GM23248 (cell line): ENCODE measurements around the gene GUCY1B1. TPM values are rescaled to one million over a fixed set of nuclear protein-coding genes. Genes with fewer than 3 reads are reported as not detected.

Experiments
- DNase-seq: peaks from one replicate; pipeline ENCODE4 v3.0.0-alpha.2; 2015
- H2AFZ ChIP-seq: fragments of 200-600 bp; sonication (generic); 2 replicates; pipeline ENCODE4 v1.6.1; 2016; ENCODE audit warnings: antibody characterized with exemption
- H3F3A ChIP-seq: fragments of 200-600 bp; sonication (generic); 2 replicates; pipeline ENCODE4 v1.6.1; 2016; ENCODE audit warnings: mild to moderate bottlenecking, antibody characterized with exemption, mixed run types; ENCODE audit not compliant: insufficient read depth
- H3K27ac ChIP-seq: fragments of 200-600 bp; sonication (generic); 2 replicates; pipeline ENCODE4 v1.5.1; 2016; ENCODE audit warnings: mild to moderate bottlenecking
- H3K27me3 ChIP-seq: fragments of 200-600 bp; sonication (generic); replicated peaks from 2 replicates; pipeline ENCODE4 v1.6.1; 2016; ENCODE audit warnings: mild to moderate bottlenecking; ENCODE audit not compliant: insufficient read depth
- H3K36me3 ChIP-seq: fragments of 200-600 bp; sonication (generic); 2 replicates; pipeline ENCODE4 v1.6.1; 2016; ENCODE audit warnings: low read depth, mild to moderate bottlenecking
- H3K4me1 ChIP-seq: fragments of 200-600 bp; sonication (generic); 2 replicates; pipeline ENCODE4 v1.6.1; 2016; ENCODE audit warnings: mild to moderate bottlenecking; ENCODE audit not compliant: insufficient read depth
- H3K4me2 ChIP-seq: fragments of 200-600 bp; sonication (generic); one replicate; pipeline ENCODE4 v1.6.1; 2016; ENCODE audit warnings: mild to moderate bottlenecking; ENCODE audit not compliant: unreplicated experiment
- H3K4me3 ChIP-seq: fragments of 200-600 bp; sonication (generic); 2 replicates; pipeline ENCODE4 v1.5.1; 2016; ENCODE audit warnings: mild to moderate bottlenecking
- H3K79me2 ChIP-seq: fragments of 200-600 bp; sonication (generic); 2 replicates; pipeline ENCODE4 v1.6.1; 2016; ENCODE audit warnings: mild to moderate bottlenecking; ENCODE audit not compliant: insufficient read depth
- H3K9ac ChIP-seq: fragments of 200-600 bp; sonication (generic); 2 replicates; pipeline ENCODE4 v1.6.1; 2016; ENCODE audit warnings: mild to moderate bottlenecking
- H3K9me2 ChIP-seq: fragments of 200-600 bp; sonication (generic); 2 replicates; pipeline ENCODE4 v1.6.1; 2016; ENCODE audit warnings: mixed run types, mild to moderate bottlenecking, moderate library complexity; ENCODE audit not compliant: insufficient read depth
- H3K9me3 ChIP-seq: fragments of 200-600 bp; sonication (generic); one replicate; pipeline ENCODE4 v1.6.1; 2017; ENCODE audit warnings: low read depth
- H4K20me1 ChIP-seq: fragments of 200-600 bp; sonication (generic); 2 replicates; pipeline ENCODE4 v1.6.0; 2016; ENCODE audit not compliant: insufficient read depth
- EZH2 ChIP-seq: fragments of 200-600 bp; sonication (generic); IDR thresholded peaks from 2 replicates; pipeline ENCODE4 v1.6.1; 2018; ENCODE audit warnings: antibody characterized with exemption, mild to moderate bottlenecking; ENCODE audit not compliant: insufficient read depth, poor library complexity, severe bottlenecking
- EZH2phosphoT487 ChIP-seq: fragments of 200-600 bp; sonication (generic); IDR thresholded peaks from 2 replicates; pipeline ENCODE4 v1.6.1; 2018; ENCODE audit warnings: antibody characterized with exemption, moderate library complexity, mild to moderate bottlenecking, low read depth; ENCODE audit not compliant: insufficient read depth
- WGBS, 2 experiments: methylation state at CpG; one replicate each; pipeline ENCODE4 v1.1.6; 2015 to 2017; ENCODE audit warnings: low lambda C conversion rate in 2 of 2, low coverage in 1 of 2; ENCODE audit errors: missing lambda C conversion rate in 2 of 2; 5-methylcytosine and 5-hydroxymethylcytosine counted together
- in situ Hi-C: fragments of 300-500 bp; cut with MboI; formaldehyde crosslinking; loops from 2 replicates; pipeline ENCODE4 v1.15.0; 2020
- polyA plus RNA-seq: library from polyadenylated mRNA; unstranded; fragments of >200 nt; fragmentation: Nextera tagmentation; extraction: Ambion mirVana; gene quantifications from 2 replicates; pipeline ENCODE4 v1.2.1, GENCODE V29; 2016
- total RNA-seq: library from RNA; depleted of rRNA; stranded (reverse); fragments of >200 nt; shearing (Covaris generic); gene quantifications from 2 replicates; pipeline ENCODE4 v1.2.3, GENCODE V29; 2014; rRNA removed

Gene GUCY1B1
- total RNA-seq, result 0.25 and 2.1 TPM in 2 replicates
- polyA plus RNA-seq, result 0.25 and 0.56 TPM in 2 replicates

DNA sequence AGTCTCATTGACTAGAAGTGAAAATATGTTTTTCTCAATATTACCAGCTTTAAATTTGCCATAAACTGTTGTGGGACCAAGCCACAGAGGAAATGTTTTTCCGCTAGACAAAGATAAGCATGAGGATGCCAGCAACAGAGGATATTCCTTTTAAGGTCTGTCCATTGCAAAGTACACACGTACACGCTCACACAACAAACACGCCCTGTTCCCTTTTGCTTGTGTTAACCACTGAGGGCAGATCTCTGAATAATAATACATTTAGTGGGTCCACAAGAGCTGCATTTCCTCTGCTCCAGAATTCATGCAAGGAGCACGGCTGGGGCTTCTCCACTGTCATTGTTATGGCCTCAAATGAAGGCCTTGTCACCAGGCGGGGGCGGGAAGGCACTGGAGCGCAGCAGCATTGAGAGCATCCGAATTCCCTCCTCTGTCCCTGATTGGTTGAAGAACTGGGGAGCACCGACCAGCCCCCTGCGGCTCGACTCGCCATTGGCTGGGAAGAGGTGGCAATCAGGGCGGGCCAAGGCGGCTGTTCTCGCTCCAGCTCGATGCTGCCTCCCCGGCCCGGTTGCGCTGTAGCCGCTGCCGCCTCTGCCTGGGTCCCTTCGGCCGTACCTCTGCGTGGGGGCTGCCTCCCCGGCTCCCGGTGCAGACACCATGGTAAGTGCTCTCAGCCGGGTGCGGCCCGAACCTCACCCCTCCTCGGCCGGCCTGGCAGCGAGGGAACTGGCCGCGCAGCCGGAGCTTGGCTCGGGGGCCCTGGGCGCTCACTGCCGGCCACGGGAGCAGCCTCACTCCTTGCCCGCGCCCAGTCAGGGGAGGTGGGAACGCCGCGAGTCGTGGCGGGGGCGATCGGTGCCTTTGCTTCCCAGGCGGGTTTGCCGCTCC is at the start of gene GUCY1B1:
Gene GUCY1B1 (plus strand): TSS at position 541 of the 891 bp plus-strand sequence. CDS start 120 bp downstream, at position 661.
- peak; percentile 91 for DNase-seq
- no peaks in the 10 kb centered on the region for H3K4me1 ChIP-seq
- no peaks in the 10 kb centered on the region for H3K36me3 ChIP-seq
- no peak within 1 kb of the TSS for H3K27ac ChIP-seq
- in situ Hi-C loops, result loop anchor here (25.0 kb wide), 1 partner anchor 104 kb away; the partner anchor contains the start of gene ASIC5
- H4K20me1 ChIP-seq, result no peaks in the 10 kb centered on the region
- H3K27me3 ChIP-seq, result no peaks in the 10 kb centered on the region
- no peaks in the 10 kb centered on the region for H3K79me2 ChIP-seq
- H3K9me2 ChIP-seq, result no peaks in the 10 kb centered on the region
- H3F3A ChIP-seq, result no peaks in the 10 kb centered on the region
- TF ChIP-seq EZH2 (no peak), EZH2phosphoT487 (no peak)
- H3K9ac ChIP-seq, result peak within 1 kb of the TSS; percentile 42
- peak within 1 kb of the TSS; percentile 83 for H2AFZ ChIP-seq
- H3K4me2 ChIP-seq, result peak within 1 kb of the TSS; percentile 71
- 14 to 15% methylated on average over 50 to 51 of the region's 51 CpGs for WGBS, 2 experiments
- peak within 1 kb of the TSS; percentile 74 for H3K4me3 ChIP-seq
- no peaks in the 10 kb centered on the region for H3K9me3 ChIP-seq

DNA sequence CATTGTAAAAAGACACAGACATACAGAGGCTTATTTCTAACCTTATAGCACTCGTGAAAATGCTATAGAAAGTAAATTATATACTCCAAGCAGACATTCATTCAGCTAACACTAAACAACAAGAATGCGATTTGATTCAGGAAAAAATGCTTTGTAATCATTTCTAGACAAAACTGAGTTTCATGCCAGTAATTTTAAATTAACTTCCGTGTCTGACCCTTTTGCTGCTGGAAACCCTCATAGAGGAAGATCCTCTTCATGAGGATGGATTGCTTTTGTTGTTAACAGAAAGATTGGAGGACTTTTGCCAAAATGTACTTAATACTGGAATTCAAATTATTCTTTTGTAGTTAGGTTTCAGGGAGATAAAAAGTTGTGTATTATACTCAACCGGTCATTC is 48.9 kb upstream of the GUCY1B1 start:
- Histone ChIP-seq H3K9me3 (no peaks in the 10 kb centered on the region), H3K79me2 (no peaks in the 10 kb centered on the region), H2AFZ (no peak overlapping the region), H3K4me2 (no peak overlapping the region), H3K9me2 (no peaks in the 10 kb centered on the region), H3F3A (no peaks in the 10 kb centered on the region), H3K27me3 (0 out of 2 replicates have a peak, but pooled peaks cover 10% of the 10 kb centered on the region), H3K36me3 (no peaks in the 10 kb centered on the region), H3K4me1 (no peaks in the 10 kb centered on the region), H3K4me3 (no peak overlapping the region), H3K27ac (no peak overlapping the region), H4K20me1 (no peaks in the 10 kb centered on the region; the same call in 1 of the 2 replicates), H3K9ac (no peak overlapping the region)
- in situ Hi-C loops, result no loop called here
- no peak for TF ChIP-seq EZH2phosphoT487
- TF ChIP-seq EZH2, result no peak
- WGBS, 2 experiments, result 53 to 56% methylated on average over 4 of the region's 4 CpGs
- no peak for DNase-seq

DNA sequence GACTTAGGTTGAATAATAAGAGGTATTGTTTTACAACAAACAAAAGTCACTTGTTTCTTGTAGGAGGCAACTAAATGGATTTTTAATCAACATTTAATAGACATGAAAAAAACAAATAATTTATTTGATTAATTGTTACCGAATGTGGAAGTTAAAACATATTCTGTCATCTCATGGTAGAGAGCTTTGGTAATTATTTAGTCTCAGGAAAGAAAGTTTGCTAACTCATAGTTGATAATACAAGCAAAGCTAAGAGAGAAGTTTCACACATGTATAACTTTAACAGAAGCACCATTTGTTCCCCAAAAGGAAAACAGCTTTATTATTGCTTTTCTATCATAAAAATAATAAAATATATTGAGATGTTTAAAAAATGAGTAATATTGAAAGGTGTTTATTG is 47.3 kb upstream of the GUCY1B1 start:
- Histone ChIP-seq H3K27ac (no peak overlapping the region), H3K79me2 (no peaks in the 10 kb centered on the region), H3K9ac (no peak overlapping the region), H2AFZ (no peak overlapping the region), H3K27me3 (0 out of 2 replicates have a peak, but pooled peaks cover 10% of the 10 kb centered on the region), H3K4me2 (no peak overlapping the region), H3K9me2 (no peaks in the 10 kb centered on the region), H3K4me3 (no peak overlapping the region), H4K20me1 (no peaks in the 10 kb centered on the region; the same call in 1 of the 2 replicates), H3K9me3 (no peaks in the 10 kb centered on the region), H3F3A (no peaks in the 10 kb centered on the region), H3K36me3 (no peaks in the 10 kb centered on the region), H3K4me1 (no peaks in the 10 kb centered on the region)
- in situ Hi-C loops, result no loop called here
- WGBS, 2 experiments, result 19 to 27% methylated on average over 1 of the region's 1 CpG
- no peak for DNase-seq
- TF ChIP-seq EZH2phosphoT487 (no peak), EZH2 (no peak)

DNA sequence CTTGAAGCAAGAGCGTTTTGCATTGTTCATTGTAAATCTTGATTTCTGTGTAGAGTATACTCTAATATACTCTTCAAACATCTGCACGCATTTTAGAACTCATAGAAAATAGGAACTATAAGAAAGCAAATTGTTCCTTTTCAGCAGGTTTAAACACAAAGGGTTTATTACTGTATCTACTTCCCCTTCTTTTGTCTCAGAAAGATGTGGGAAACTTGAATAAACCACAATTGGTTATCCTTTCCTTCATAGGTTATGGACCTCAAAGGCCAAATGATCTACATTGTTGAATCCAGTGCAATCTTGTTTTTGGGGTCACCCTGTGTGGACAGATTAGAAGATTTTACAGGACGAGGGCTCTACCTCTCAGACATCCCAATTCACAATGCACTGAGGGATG is 46.0 kb upstream of the GUCY1B1 start:
- Histone ChIP-seq H3K9me3 (no peaks in the 10 kb centered on the region), H3K79me2 (no peaks in the 10 kb centered on the region), H3K36me3 (no peaks in the 10 kb centered on the region), H4K20me1 (no peaks in the 10 kb centered on the region; the same call in 1 of the 2 replicates), H3K9ac (no peak overlapping the region), H3K4me2 (no peak overlapping the region), H2AFZ (no peak overlapping the region), H3K9me2 (no peaks in the 10 kb centered on the region), H3K27me3 (0 out of 2 replicates have a peak, but pooled peaks cover 10% of the 10 kb centered on the region), H3K27ac (no peak overlapping the region), H3K4me1 (no peaks in the 10 kb centered on the region), H3F3A (no peaks in the 10 kb centered on the region), H3K4me3 (no peak overlapping the region)
- DNase-seq, result no peak
- in situ Hi-C loops, result no loop called here
- WGBS, 2 experiments, result 47 to 52% methylated on average over 3 of the region's 3 CpGs
- TF ChIP-seq EZH2 (no peak), EZH2phosphoT487 (no peak)
